Natural killer cell (primary cell): ENCODE measurements around the gene LSAMP. TPM values are rescaled to one million over a fixed set of nuclear protein-coding genes. Genes with fewer than 3 reads are reported as not detected.

Source experiments
- ATAC-seq, 3 donors: fragments of 150-1000 bp in 2 of 3; fragments of 200-7000 bp in 1 of 3; cut with Tn5 transposase; 1 replicate in 1 of 3; 2 replicates in 2 of 3; pipeline ENCODE4 v1.10.0; 2021; ENCODE audit warnings: mild to moderate bottlenecking in 2 of 3, moderate library complexity in 2 of 3
- DNase-seq, 2 donors: peaks; one replicate each; pipeline versions ENCODE4 v3.0.0 to v3.0.0-alpha.2; 2013 to 2021; ENCODE audit warnings: mixed read lengths in 1 of 2
- H3K27ac ChIP-seq: one replicate; pipeline ENCODE4 v1.5.1; 2013; ENCODE audit warnings: mild to moderate bottlenecking, low read length
- H3K27me3 ChIP-seq: one replicate; pipeline ENCODE4 v1.6.1; 2013; ENCODE audit warnings: low read length; ENCODE audit not compliant: control insufficient read depth, insufficient read depth
- H3K36me3 ChIP-seq: one replicate; pipeline ENCODE4 v1.6.1; 2013; ENCODE audit warnings: low read length; ENCODE audit not compliant: control insufficient read depth, insufficient read depth
- H3K4me1 ChIP-seq: one replicate; pipeline ENCODE4 v1.6.1; 2013; ENCODE audit warnings: low read length; ENCODE audit not compliant: control insufficient read depth, insufficient read depth
- H3K4me3 ChIP-seq: one replicate; pipeline ENCODE4 v1.5.1; 2013; ENCODE audit warnings: low read length
- H3K9me3 ChIP-seq: one replicate; pipeline ENCODE4 v1.6.1; 2013; ENCODE audit warnings: low read length; ENCODE audit not compliant: control insufficient read depth, insufficient read depth
- H3K27ac Mint-ChIP-seq, 2 donors: one replicate each; pipeline ENCODE4 v1.8.0; 2022; ENCODE audit warnings: mild to moderate bottlenecking in 2 of 2, mixed read lengths in 2 of 2, moderate library complexity in 1 of 2
- H3K27me3 Mint-ChIP-seq, 2 donors: one replicate each; pipeline ENCODE4 v1.8.0; 2022; ENCODE audit warnings: low read depth in 2 of 2, mixed read lengths in 2 of 2
- H3K36me3 Mint-ChIP-seq: one replicate; pipeline ENCODE4 v1.8.0; 2022; ENCODE audit warnings: mixed read lengths
- H3K4me1 Mint-ChIP-seq, 2 donors: one replicate each; pipeline ENCODE4 v1.8.0; 2022; ENCODE audit warnings: mixed read lengths in 2 of 2
- H3K4me3 Mint-ChIP-seq: one replicate; pipeline ENCODE4 v1.8.0; 2022; ENCODE audit warnings: mild to moderate bottlenecking, moderate library complexity, mixed read lengths
- H3K9me3 Mint-ChIP-seq, 2 donors: one replicate each; pipeline ENCODE4 v1.8.0; 2022; ENCODE audit warnings: mixed read lengths in 2 of 2
- WGBS: methylation state at CpG from one replicate; pipeline ENCODE4 v1.1.7; 2013; ENCODE audit warnings: missing lambda C conversion rate; ENCODE audit not compliant: insufficient coverage; 5-methylcytosine and 5-hydroxymethylcytosine counted together
- intact Hi-C: fragments of 100-400 bp; cut with micrococcal nuclease; formaldehyde crosslinking; loops from one replicate; pipeline ENCODE4 v1.14.2; 2022
- total RNA-seq, 4 donors: library from RNA; stranded (reverse); fragments of 120-200 nt in 1 of 4; gene quantifications; one replicate each; pipeline versions ENCODE4 v1.2.3 to v1.2.4, GENCODE V29; 2013 to 2022
- TF ChIP-seq, protein P1 (sequence below): fragments of 200-600 bp; IDR thresholded peaks from one replicate; pipeline ENCODE4 v1.8.0; 2022; ENCODE audit warnings: antibody characterized with exemption

The LSAMP gene
- total RNA-seq, 3 donors from 2014 or later (not counting 1 experiment from before 2014, with no cell fraction given): not detected

DNA sequence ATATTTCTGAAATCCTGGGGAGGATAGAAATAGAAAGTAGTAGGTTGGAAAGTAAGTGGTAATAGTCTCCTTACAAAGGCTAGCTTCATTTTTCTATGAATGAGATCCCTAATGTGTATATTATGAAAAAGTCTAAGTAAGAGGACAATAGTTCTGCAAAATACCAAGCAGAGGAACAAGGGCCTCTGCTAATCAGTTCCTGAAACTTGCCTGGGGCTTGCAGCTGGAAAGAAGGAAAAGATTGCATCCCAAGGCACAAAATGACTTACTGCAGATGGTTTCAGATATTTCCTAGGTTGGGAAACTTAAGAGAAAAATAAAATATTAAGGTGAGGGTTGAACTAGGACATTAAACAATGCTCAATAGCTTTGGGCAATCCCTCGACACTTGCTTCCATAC, 528.4 kb downstream of the LSAMP start:
- Mint-ChIP-seq H3K36me3 (no peaks in the 10 kb centered on the region), H3K4me3 (no peak overlapping the region), H3K4me1 (no peaks in the 10 kb centered on the region), H3K27me3 (no peaks in the 10 kb centered on the region), H3K9me3 (peaks cover 7 to 10% of the 10 kb centered on the region in 2 donors), H3K27ac (no peak overlapping the region)
- TF ChIP-seq, protein P1, sequence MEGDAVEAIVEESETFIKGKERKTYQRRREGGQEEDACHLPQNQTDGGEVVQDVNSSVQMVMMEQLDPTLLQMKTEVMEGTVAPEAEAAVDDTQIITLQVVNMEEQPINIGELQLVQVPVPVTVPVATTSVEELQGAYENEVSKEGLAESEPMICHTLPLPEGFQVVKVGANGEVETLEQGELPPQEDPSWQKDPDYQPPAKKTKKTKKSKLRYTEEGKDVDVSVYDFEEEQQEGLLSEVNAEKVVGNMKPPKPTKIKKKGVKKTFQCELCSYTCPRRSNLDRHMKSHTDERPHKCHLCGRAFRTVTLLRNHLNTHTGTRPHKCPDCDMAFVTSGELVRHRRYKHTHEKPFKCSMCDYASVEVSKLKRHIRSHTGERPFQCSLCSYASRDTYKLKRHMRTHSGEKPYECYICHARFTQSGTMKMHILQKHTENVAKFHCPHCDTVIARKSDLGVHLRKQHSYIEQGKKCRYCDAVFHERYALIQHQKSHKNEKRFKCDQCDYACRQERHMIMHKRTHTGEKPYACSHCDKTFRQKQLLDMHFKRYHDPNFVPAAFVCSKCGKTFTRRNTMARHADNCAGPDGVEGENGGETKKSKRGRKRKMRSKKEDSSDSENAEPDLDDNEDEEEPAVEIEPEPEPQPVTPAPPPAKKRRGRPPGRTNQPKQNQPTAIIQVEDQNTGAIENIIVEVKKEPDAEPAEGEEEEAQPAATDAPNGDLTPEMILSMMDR: no peak
- H3K27me3 ChIP-seq: no peaks in the 10 kb centered on the region
- WGBS: 90% methylated on average over 1 of the region's 1 CpG
- no peak overlapping the region for H3K4me3 ChIP-seq
- no peaks in the 10 kb centered on the region for H3K9me3 ChIP-seq
- no peak overlapping the region for H3K27ac ChIP-seq
- H3K36me3 ChIP-seq: no peaks in the 10 kb centered on the region
- intact Hi-C loops: no loop called here
- DNase-seq: no peak
- H3K4me1 ChIP-seq: no peaks in the 10 kb centered on the region
- ATAC-seq: no peak

DNA sequence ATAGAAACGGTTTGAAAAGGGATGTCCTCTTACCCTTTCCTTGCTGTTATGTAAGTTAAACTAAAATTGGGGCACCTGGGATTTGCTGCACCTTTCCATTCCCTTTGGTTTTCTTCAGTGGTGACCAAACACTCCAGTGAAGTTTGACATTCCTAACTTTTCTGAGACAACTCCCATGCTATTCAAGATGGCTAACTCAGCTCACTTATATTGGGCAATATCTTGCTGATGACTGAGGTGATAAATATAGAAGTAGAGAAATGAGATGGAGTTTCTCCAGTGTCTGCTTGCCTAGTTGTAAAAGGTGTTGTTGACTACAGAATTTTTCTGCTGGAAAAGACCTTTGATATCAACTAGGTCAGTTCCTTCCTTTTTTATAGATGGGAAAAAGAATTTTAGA, 530.2 kb downstream of the LSAMP start:
- 79% methylated on average over 1 of the region's 1 CpG for WGBS

DNA sequence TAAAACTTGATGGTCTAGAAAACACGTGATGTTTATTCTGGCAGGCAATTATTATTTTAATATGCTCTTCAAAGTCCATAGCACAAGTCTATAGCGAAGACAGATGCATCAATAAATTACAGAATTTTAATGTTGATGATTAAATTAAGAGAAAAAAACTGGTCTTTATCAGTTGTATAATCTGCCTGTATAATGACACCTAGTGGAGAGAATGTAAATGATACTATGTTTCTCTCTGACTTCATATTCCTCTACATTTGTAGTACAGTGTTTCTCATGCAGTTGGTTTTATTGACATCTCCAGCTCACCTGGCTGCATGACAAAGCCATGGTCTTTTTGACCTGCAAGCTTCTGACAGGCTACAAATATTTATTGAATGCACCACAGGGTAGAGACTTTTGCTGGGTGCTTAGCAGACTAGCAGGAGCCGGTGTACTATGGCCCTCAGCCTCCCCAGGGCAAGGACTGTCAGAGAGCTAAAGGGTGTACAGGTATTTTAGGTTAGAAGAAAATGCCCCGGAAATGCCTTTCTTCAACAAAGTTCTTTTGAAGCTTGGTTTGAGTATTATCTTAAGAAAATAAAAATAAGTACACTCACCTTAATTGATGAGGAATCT, 532.1 kb downstream of the LSAMP start:
- intact Hi-C loops: no loop called here
- DNase-seq: no peak

More for the DNA sequence above, 530.2 kb downstream of the LSAMP start:
- TF ChIP-seq, protein P1: no peak
- no peak for DNase-seq
- Mint-ChIP-seq H3K4me3 (no peak overlapping the region), H3K9me3 (peaks cover 3 to 4% of the 10 kb centered on the region in 2 donors), H3K36me3 (no peaks in the 10 kb centered on the region), H3K27me3 (no peaks in the 10 kb centered on the region), H3K4me1 (no peaks in the 10 kb centered on the region), H3K27ac (no peak overlapping the region)
- Histone ChIP-seq H3K4me3 (no peak overlapping the region), H3K9me3 (no peaks in the 10 kb centered on the region), H3K36me3 (no peaks in the 10 kb centered on the region), H3K4me1 (no peaks in the 10 kb centered on the region), H3K27ac (no peak overlapping the region), H3K27me3 (no peaks in the 10 kb centered on the region)
- ATAC-seq: no peak
- intact Hi-C loops: no loop called here

More for the DNA sequence above, 532.1 kb downstream of the LSAMP start:
- no peak overlapping the region for H3K27ac ChIP-seq
- Mint-ChIP-seq H3K27me3 (no peaks in the 10 kb centered on the region), H3K4me3 (no peak overlapping the region), H3K9me3 (peaks cover 4 to 7% of the 10 kb centered on the region in 2 donors), H3K27ac (no peak overlapping the region), H3K36me3 (no peaks in the 10 kb centered on the region), H3K4me1 (no peaks in the 10 kb centered on the region)
- 100% methylated on average over 1 of the region's 4 CpGs for WGBS
- H3K27me3 ChIP-seq: no peaks in the 10 kb centered on the region
- TF ChIP-seq, protein P1: no peak
- H3K4me3 ChIP-seq: no peak overlapping the region
- no peaks in the 10 kb centered on the region for H3K9me3 ChIP-seq
- no peak for ATAC-seq
- no peaks in the 10 kb centered on the region for H3K4me1 ChIP-seq
- H3K36me3 ChIP-seq: no peaks in the 10 kb centered on the region
